Calu3 (cell line): Measurements from ENCODE around the gene BLOC1S4. TPM values are rescaled to one million over a fixed set of nuclear protein-coding genes. Genes with fewer than 3 reads are reported as not detected.

Experiments
- BruUV-seq: library from RNA; stranded (reverse); fragments of 400-500 nt; replicated peaks from 2 replicates; lab custom pipeline; 2021; lab: Mats Ljungman, UMichigan
- CTCF ChIA-PET: fragments of 300-600 bp; sonication (Branson Sonifier 250); formaldehyde crosslinking; loops from one replicate; lab custom pipeline; 2022; ENCODE audit warnings: antibody characterized with exemption; lab: Charles Lee
- DNase-seq: peaks from one replicate; pipeline ENCODE4 v3.0.0; 2022
- H3K27ac Mint-ChIP-seq: one replicate; pipeline ENCODE4 v1.8.0; 2022; ENCODE audit warnings: mixed read lengths; ENCODE audit not compliant: unreplicated experiment
- H3K27me3 Mint-ChIP-seq: one replicate; pipeline ENCODE4 v1.8.0; 2022; ENCODE audit warnings: mixed read lengths; ENCODE audit not compliant: unreplicated experiment
- H3K36me3 Mint-ChIP-seq: one replicate; pipeline ENCODE4 v1.8.0; 2022; ENCODE audit warnings: mild to moderate bottlenecking, moderate library complexity, mixed read lengths; ENCODE audit not compliant: insufficient read depth, unreplicated experiment
- H3K4me1 Mint-ChIP-seq: one replicate; pipeline ENCODE4 v1.8.0; 2022; ENCODE audit warnings: mild to moderate bottlenecking, low read depth, mixed read lengths; ENCODE audit not compliant: unreplicated experiment
- H3K4me3 Mint-ChIP-seq: one replicate; pipeline ENCODE4 v1.8.0; 2022; ENCODE audit warnings: mild to moderate bottlenecking, low read depth, moderate library complexity, mixed read lengths; ENCODE audit not compliant: unreplicated experiment
- H3K9me3 Mint-ChIP-seq: one replicate; pipeline ENCODE4 v1.8.0; 2022; ENCODE audit warnings: low read depth, mixed read lengths; ENCODE audit not compliant: unreplicated experiment
- CTCF ChIP-seq: fragments of 200-600 bp; IDR thresholded peaks from one replicate; pipeline ENCODE4 v1.8.0; 2022; ENCODE audit warnings: antibody characterized with exemption; ENCODE audit not compliant: unreplicated experiment
- intact Hi-C: fragments of 100-400 bp; cut with micrococcal nuclease; formaldehyde crosslinking; loops from one replicate; pipeline ENCODE4 v1.10.0; 2022; ENCODE audit not compliant: unreplicated experiment
- total RNA-seq: library from RNA; stranded (reverse); gene quantifications from 2 replicates; pipeline ENCODE4 v1.2.3, GENCODE V29; 2022

The BLOC1S4 gene
- total RNA-seq, 1 experiment from 2014 or later, result 9.2 TPM

GRCh38 chr4:6692379-6692778, 23.6 kb upstream of the BLOC1S4 start:
- CTCF ChIA-PET, result no interaction called here
- BruUV-seq, result no TSS peak
- Mint-ChIP-seq H3K27me3 (no peaks in the 10 kb centered on the region), H3K36me3 (peaks cover 70% of the 10 kb centered on the region), H3K9me3 (no peaks in the 10 kb centered on the region), H3K4me3 (peak overlapping the region; percentile 98), H3K4me1 (peaks cover 46% of the 10 kb centered on the region), H3K27ac (peak overlapping the region; percentile 98)
- DNase-seq, result no peak
- intact Hi-C loops, result no loop called here
- TF ChIP-seq CTCF, result no peak

- CTCF ChIA-PET, result no interaction called here
- peaks cover 42% of the 10 kb centered on the region for H3K4me1 Mint-ChIP-seq
- peaks cover 72% of the 10 kb centered on the region for H3K36me3 Mint-ChIP-seq
- no peaks in the 10 kb centered on the region for H3K9me3 Mint-ChIP-seq
- no peak for TF ChIP-seq CTCF
- peak; percentile 25 for DNase-seq
- BruUV-seq, result no TSS peak
- H3K4me3 Mint-ChIP-seq, result peak overlapping the region; percentile 98
- H3K27ac Mint-ChIP-seq, result peak overlapping the region; percentile 98
- H3K27me3 Mint-ChIP-seq, result no peaks in the 10 kb centered on the region
- intact Hi-C loops, result no loop called here
Observed at GRCh38 chr4:6692806-6693205, 23.2 kb upstream of the BLOC1S4 start.

GRCh38 chr4:6693231-6694176, 22.5 kb upstream of the BLOC1S4 start, which contains the start of gene S100P:
Gene S100P, plus strand, starts transcription at chr4:6693878. Its CDS starts 55 bp downstream, at chr4:6693933.
- Mint-ChIP-seq H3K27ac (peak within 1 kb of the TSS; percentile 98), H3K9me3 (no peaks in the 10 kb centered on the region), H3K4me1 (peaks cover 35% of the 10 kb centered on the region), H3K27me3 (no peaks in the 10 kb centered on the region), H3K36me3 (peaks cover 72% of the 10 kb centered on the region), H3K4me3 (peak within 1 kb of the TSS; percentile 98)
- TSS peak; percentile 92 for BruUV-seq
- intact Hi-C loops, result no loop called here
- CTCF ChIA-PET, result interaction anchor here (0.6 kb wide), 1 partner anchor 19 kb away, joined by 4 read pairs; no protein-coding TSS in a partner anchor
- TF ChIP-seq CTCF, result no peak
- DNase-seq, result peak; percentile 71

GRCh38 chr4:6694177-6694901, 21.6 kb upstream of the BLOC1S4 start:
- H3K27ac Mint-ChIP-seq, result peak overlapping the region; percentile 98
- peaks cover 66% of the 10 kb centered on the region for H3K36me3 Mint-ChIP-seq
- peaks cover 29% of the 10 kb centered on the region for H3K4me1 Mint-ChIP-seq
- intact Hi-C loops, result no loop called here
- no peaks in the 10 kb centered on the region for H3K9me3 Mint-ChIP-seq
- CTCF ChIA-PET, result interaction anchor here (0.6 kb wide), 1 partner anchor 20 kb away, joined by 4 read pairs; no protein-coding TSS in a partner anchor
- no TSS peak for BruUV-seq
- TF ChIP-seq CTCF, result no peak
- peak overlapping the region; percentile 98 for H3K4me3 Mint-ChIP-seq
- peak; percentile 27 for DNase-seq
- no peaks in the 10 kb centered on the region for H3K27me3 Mint-ChIP-seq
